GM15510 (cell line): ENCODE results near the gene RSPH9.

Experiments used
- POLR2A ChIP-seq: IDR thresholded peaks from 3 replicates; pipeline ENCODE4 v1.6.1; 2011; ENCODE audit warnings: borderline replicate concordance; ENCODE audit not compliant: insufficient read length; ENCODE audit errors: extremely low read depth

The RSPH9 gene, protein sequence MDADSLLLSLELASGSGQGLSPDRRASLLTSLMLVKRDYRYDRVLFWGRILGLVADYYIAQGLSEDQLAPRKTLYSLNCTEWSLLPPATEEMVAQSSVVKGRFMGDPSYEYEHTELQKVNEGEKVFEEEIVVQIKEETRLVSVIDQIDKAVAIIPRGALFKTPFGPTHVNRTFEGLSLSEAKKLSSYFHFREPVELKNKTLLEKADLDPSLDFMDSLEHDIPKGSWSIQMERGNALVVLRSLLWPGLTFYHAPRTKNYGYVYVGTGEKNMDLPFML

GRCh38 chr6:43644940-43645612, at the start of gene RSPH9:
TSS of gene RSPH9 (plus strand) at chr6:43645036. CDS start at chr6:43645099, 63 bp downstream.
- no peak for TF ChIP-seq POLR2A

- no peak for TF ChIP-seq POLR2A
These were observed 44.2 kb upstream of the RSPH9 start for GRCh38 chr6:43600595-43600994.

DNA sequence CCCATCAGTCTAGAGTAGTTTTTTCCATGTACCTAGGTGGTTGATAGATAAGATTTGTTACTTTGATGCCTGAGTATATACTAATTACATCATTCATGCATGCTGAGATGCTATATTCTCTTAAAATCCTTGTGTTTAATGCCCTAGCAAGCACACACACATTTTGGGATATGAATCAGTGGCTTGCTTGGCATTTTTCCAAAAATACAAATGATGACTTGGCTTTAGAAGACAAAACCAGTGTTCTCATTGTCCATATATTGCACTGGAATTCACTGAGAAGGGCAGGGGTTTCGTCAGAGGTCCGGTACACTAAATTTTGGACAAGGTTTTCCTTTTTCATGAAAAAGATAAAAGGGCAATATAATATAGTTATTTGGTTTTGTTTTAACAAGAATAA, 40.7 kb upstream of the RSPH9 start:
- no peak for TF ChIP-seq POLR2A

- no peak for TF ChIP-seq POLR2A
These were observed 38.8 kb upstream of the RSPH9 start for GRCh38 chr6:43606019-43606418.

GRCh38 chr6:43608310-43608763, 36.5 kb upstream of the RSPH9 start:
- no peak for TF ChIP-seq POLR2A

DNA sequence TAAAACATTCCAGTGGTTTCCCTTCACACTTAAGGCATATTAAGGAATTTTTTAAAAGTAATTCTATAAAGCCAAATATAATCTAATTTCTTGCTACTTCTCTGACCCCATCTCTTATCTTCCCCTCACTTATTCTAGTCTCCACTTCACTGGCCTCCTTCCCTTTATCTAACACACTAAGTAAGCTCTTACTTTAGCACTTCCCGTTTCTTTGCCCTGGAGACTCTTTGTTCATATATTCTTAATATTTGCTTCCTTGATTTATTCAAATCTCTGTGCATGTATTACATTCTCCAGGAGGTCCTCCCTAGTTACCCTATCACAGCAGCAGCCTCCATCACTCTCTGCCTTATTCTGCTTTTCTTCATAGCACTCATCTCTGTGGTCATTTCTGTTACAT, 36.0 kb upstream of the RSPH9 start:
- no peak for TF ChIP-seq POLR2A

GRCh38 chr6:43609402-43609801, 35.4 kb upstream of the RSPH9 start:
- no peak for TF ChIP-seq POLR2A

DNA sequence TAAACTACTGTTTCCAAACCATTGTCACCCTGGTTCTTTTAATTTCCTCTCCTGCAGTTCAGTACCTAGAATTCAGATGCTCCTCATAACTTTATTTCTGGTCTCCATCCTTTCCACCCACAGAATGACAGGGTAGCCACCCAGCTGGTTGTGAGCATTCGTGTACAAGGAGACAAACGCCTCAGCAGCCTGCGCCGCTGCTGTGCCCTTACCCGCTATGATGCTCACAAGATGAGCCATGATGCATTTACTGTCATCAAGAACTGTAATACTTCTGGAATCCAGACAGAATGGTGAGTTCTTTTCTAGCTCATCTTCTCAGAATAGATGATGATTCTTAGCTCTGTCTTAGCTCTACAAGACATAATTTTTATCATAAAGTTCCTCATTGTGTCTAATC, 34.4 kb upstream of the RSPH9 start:
- TF ChIP-seq POLR2A: no peak

DNA sequence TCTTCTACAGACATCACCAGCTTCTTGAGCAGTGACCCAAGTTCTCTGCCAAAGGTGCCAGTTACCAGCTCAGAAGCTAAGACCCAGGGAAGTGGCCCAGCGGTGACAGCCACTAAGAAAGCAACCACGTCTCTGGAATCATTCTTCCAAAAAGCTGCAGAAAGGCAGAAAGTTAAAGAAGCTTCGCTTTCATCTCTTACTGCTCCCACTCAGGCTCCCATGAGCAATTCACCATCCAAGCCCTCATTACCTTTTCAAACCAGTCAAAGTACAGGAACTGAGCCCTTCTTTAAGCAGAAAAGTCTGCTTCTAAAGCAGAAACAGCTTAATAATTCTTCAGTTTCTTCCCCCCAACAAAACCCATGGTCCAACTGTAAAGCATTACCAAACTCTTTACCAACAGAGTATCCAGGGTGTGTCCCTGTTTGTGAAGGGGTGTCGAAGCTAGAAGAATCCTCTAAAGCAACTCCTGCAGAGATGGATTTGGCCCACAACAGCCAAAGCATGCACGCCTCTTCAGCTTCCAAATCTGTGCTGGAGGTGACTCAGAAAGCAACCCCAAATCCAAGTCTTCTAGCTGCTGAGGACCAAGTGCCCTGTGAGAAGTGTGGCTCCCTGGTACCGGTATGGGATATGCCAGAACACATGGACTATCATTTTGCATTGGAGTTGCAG, 31.0 kb upstream of the RSPH9 start:
- TF ChIP-seq POLR2A: no peak

DNA sequence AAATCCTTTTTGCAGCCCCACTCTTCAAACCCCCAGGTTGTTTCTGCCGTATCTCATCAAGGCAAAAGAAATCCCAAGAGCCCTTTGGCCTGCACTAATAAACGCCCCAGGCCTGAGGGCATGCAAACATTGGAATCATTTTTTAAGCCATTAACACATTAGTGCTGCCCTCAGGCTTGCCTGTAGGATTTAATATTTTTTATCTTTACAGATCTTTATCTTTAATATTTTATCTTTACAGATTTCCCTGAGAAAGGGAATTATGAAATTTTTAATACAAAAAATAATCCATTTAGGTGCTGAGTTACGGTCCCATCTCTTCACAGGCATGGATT, 30.5 kb upstream of the RSPH9 start:
- TF ChIP-seq POLR2A: no peak

- TF ChIP-seq POLR2A: no peak
These were observed 27.9 kb upstream of the RSPH9 start for GRCh38 chr6:43616725-43617472.

DNA sequence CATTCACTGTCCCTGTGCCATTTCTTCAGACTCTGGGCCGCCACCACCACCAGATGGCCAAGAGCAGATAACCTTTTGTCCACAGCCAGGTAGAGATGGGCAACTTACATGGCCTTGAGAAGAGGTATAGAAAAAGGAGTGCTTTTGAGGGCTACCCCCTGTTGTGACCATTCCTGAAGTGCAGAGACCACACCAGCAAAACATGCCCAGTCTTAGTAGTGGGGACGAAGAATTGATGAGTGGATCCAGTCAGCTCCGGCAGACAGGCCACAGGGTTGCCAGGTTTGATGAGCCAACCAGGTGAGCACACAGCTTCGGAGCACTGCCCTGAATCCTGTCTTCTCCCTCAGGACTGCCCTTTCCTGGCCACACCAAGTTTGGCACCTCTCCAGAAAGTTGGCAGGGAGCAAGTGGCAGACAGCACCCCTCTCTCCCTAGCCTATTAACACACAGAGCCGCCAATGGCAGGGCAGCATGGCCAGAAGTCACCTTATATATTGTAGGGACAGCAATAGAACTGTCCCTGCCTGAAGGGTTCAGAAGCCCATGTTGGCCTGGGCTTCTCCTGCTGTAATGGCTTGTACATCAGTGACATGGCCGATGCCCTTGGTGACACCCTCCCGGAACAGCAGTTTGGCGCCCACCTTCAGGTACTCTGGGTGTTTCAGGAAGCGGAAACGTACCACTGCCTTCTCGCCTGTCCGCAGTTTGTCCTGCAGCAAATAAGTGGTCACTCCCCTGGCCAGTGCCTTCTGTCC, 23.6 kb upstream of the RSPH9 start:
- no peak for TF ChIP-seq POLR2A

DNA sequence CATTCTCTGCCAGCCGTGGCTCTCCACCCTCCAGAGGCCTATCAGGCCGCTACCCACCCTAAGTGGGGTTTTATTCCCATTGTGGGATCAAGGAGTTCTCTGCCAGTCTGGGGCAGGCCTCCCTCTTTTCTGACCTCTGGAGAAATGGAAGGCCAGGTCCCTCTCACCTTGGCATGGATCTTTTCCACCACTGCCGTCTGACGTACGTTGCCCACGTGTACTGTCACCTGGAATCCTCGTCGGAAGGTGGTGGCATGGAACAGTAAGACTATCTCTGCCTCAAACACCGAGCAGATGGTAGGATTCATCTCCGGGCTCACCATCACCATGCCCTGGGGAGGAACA, 23.0 kb upstream of the RSPH9 start:
- TF ChIP-seq POLR2A: no peak

- no peak for TF ChIP-seq POLR2A
These were observed 22.3 kb upstream of the RSPH9 start for GRCh38 chr6:43622541-43622940.

- TF ChIP-seq POLR2A: peak; percentile 8
These were observed 20.7 kb upstream of the RSPH9 start for GRCh38 chr6:43623880-43624785.
